Upper lobe of left lung (tissue), 4 donors: ENCODE data around the gene ATAT1.

Experiments used
- CTCF ChIP-seq, 6 experiments: fragments of 450-650 bp in 4 of 6; fragments of 200-600 bp in 2 of 6; sonication (generic) in 2 of 6; IDR thresholded peaks; one replicate each; pipeline ENCODE4 v1.5.1; 2016 to 2019; ENCODE audit warnings: antibody characterized with exemption in 6 of 6
- EP300 ChIP-seq, 4 donors: sonication (generic); formaldehyde crosslinking; IDR thresholded peaks; one replicate each; pipeline ENCODE4 v1.5.1; 2017; ENCODE audit warnings: antibody characterized with exemption in 4 of 4, control low read depth in 2 of 4
- POLR2A ChIP-seq, 4 donors: fragments of 450-650 bp; IDR thresholded peaks; one replicate each; pipeline ENCODE4 v1.5.1; 2016 to 2017; ENCODE audit warnings: antibody characterized with exemption in 4 of 4, mild to moderate bottlenecking in 2 of 4
- POLR2AphosphoS5 ChIP-seq, 2 donors: sonication (generic); formaldehyde crosslinking; IDR thresholded peaks; one replicate each; pipeline ENCODE4 v1.5.1; 2017; ENCODE audit warnings: antibody characterized with exemption in 2 of 2

DNA sequence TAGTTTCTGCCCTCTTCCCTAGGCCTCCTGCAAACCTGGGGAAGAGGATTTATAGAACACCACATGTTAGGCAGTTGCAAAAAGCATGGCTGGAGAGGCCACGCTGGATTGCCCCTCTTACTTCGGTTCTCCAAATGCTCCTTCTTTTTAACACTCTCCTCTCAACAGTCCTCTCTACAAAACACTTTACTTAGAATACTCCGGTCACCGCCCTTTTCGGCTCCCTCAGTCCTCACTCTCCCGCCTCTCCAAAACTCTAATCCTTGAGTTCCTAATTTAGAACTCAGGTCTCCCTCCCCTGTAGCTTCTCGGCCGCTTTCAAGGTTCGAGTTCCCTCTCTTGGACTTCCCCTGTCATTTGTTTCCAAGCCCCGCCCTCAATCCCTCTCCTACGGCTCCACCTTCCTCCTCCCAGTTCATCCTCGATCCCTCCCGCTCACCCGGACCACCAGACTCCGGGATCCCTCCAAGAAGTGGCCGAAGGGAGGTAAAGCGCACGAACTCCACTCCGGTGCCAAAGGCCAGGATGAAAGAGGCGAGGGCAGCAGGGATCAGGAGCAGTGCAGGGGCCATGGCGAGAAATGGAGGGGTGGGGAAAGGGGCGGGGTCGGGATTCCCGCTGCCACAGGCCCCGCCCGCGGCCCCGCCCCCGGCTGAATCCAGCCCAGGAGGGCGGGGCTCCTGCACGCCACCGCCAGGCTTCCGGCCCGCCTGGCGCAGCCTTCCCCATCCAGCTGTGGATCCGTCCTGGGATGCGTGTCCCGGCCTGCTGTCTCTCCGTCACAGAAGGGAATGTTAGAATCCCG lies 63.9 kb downstream of the ATAT1 start, which contains the start of gene NRM:
- TF ChIP-seq POLR2A (IDR thresholded peaks at IDR 0.05), result peak in 1 of 4 donors; percentile 40
- TF ChIP-seq CTCF (IDR thresholded peaks at IDR 0.05), result no peak
- peak in 1 of 4 donors; percentile 50 for TF ChIP-seq EP300 (IDR thresholded peaks at IDR 0.05)
- TF ChIP-seq POLR2AphosphoS5 (IDR thresholded peaks at IDR 0.05), result peak; percentile 44 to 70
